DOHH2 (cell line): ENCODE results near the gene ZDHHC18.
"Not testable (repeated sequence)": the region's sequence is repeated elsewhere in the genome, so short reads cannot be mapped to it uniquely, and the experiment has no call there.

ENCODE experiments used
- H3F3A ChIP-seq: fragments of 200-600 bp; sonication (generic), shearing (Covaris generic); 2 replicates; pipeline ENCODE4 v1.6.0; 2016; ENCODE audit warnings: antibody characterized with exemption, mild to moderate bottlenecking; ENCODE audit not compliant: control insufficient read depth, insufficient read depth
- H3K27ac ChIP-seq: fragments of 200-600 bp; sonication (generic); 2 replicates; pipeline ENCODE4 v1.5.1; 2014; ENCODE audit warnings: low read depth, mild to moderate bottlenecking, low read length, moderate library complexity
- H3K27me3 ChIP-seq: fragments of 200-600 bp; sonication (generic); 2 replicates; pipeline ENCODE4 v1.6.1; 2014; ENCODE audit warnings: mild to moderate bottlenecking, low read length, mixed read lengths; ENCODE audit not compliant: control insufficient read depth
- H3K36me3 ChIP-seq: fragments of 200-600 bp; sonication (generic); 2 replicates; pipeline ENCODE4 v1.6.1; 2014; ENCODE audit warnings: mild to moderate bottlenecking, low read length, moderate library complexity, mixed read lengths; ENCODE audit not compliant: control insufficient read depth
- H3K4me1 ChIP-seq: fragments of 200-600 bp; sonication (generic); 2 replicates; pipeline ENCODE4 v1.6.1; 2014; ENCODE audit warnings: mild to moderate bottlenecking, low read length, mixed read lengths; ENCODE audit not compliant: control insufficient read depth
- H3K4me2 ChIP-seq: fragments of 200-600 bp; sonication (generic); 2 replicates; pipeline ENCODE4 v1.6.0; 2014; ENCODE audit warnings: mild to moderate bottlenecking, low read length, moderate library complexity
- H3K4me3 ChIP-seq: fragments of 200-600 bp; sonication (generic); 2 replicates; pipeline ENCODE4 v1.5.1; 2014; ENCODE audit warnings: mild to moderate bottlenecking, low read length, mixed read lengths
- H3K79me2 ChIP-seq: fragments of 200-600 bp; sonication (generic); 2 replicates; pipeline ENCODE4 v1.6.1; 2014; ENCODE audit warnings: mild to moderate bottlenecking, low read length, mixed read lengths; ENCODE audit not compliant: control insufficient read depth
- H3K9me2 ChIP-seq: fragments of 200-600 bp; sonication (generic); replicated peaks from 2 replicates; pipeline ENCODE4 v1.6.1; 2014; ENCODE audit warnings: mild to moderate bottlenecking, low read length, mixed read lengths; ENCODE audit not compliant: control insufficient read depth
- H3K9me3 ChIP-seq: fragments of 200-600 bp; sonication (generic); 2 replicates; pipeline ENCODE4 v1.6.1; 2014; ENCODE audit warnings: antibody characterized with exemption, low read length, mixed read lengths; ENCODE audit not compliant: control insufficient read depth, insufficient read depth
- H4K20me1 ChIP-seq: fragments of 200-600 bp; sonication (generic); 2 replicates; pipeline ENCODE4 v1.6.0; 2014; ENCODE audit warnings: low read depth, mild to moderate bottlenecking, antibody characterized with exemption, low read length, moderate library complexity; ENCODE audit not compliant: control insufficient read depth, insufficient read depth
- CTCF ChIP-seq: fragments of 200-600 bp; sonication (generic); IDR thresholded peaks from one replicate; pipeline ENCODE4 v1.5.1; 2014; ENCODE audit warnings: antibody characterized with exemption, mild to moderate bottlenecking, low read depth, low read length; ENCODE audit not compliant: poor library complexity, severe bottlenecking
- EZH2phosphoT487 ChIP-seq: fragments of 200-600 bp; sonication (generic); IDR thresholded peaks from 2 replicates; pipeline ENCODE4 v1.6.1; 2017; ENCODE audit warnings: borderline replicate concordance, mild to moderate bottlenecking, antibody characterized with exemption, low read length, moderate library complexity, mixed read lengths

Gene ZDHHC18

DNA sequence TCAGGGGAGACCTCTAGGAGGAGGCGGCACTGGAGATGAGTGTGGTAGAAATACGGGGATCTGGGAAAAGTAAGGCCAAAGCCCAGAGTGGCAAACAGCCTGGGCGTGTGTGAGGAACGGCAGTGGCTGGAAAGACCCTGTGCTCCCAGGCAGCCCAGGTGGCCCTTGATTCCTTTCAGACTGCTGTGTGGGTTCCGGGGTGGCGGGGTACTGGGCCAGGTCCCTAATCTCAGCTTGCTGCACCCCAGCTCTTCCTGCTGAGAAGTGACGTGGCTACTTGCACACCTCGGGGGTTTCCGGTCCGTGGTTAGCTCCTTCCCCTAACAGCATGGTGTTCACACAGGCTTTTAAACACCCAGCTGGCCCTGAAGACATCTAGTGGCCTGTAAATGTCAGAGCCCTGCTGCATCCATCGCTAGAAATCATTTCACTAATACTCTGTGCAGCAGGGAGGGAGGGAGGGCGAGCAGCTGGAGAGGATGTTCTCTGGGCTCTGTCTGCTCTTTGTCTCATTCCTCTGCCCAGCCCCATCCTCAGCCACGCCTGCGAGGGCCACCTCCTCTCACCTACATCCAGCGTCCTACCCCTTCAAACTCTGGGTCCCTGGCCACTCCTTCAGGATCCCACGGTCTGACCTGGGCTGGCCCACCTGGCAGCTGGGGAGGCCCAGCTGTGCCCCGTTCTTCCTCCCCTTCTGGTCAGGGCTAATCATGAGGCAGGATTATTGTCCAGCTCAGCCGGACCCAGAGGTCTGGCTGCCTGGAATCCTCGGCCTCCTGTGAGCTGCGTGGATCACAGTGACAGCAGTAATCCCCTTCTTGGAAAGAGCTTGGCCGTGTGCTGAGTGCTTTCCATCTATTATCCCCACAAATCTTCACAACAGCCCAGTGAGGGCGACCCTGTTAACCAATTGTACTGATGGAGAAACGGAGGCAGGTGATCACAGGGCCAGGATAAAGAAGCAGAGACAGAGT, 7.2 kb downstream of the ZDHHC18 start:
- Histone ChIP-seq H3K79me2 (peaks cover 26% of the 10 kb centered on the region), H3K9me2 (no peaks in the 10 kb centered on the region), H3K27me3 (no peaks in the 10 kb centered on the region), H3F3A (peaks cover 10% of the 10 kb centered on the region; the same call in 1 of the 2 replicates), H3K9me3 (no peaks in the 10 kb centered on the region), H3K4me2 (peak overlapping the region; percentile 62), H4K20me1 (no peaks in the 10 kb centered on the region), H3K27ac (peak overlapping the region; percentile 77), H3K4me1 (peaks cover 38% of the 10 kb centered on the region), H3K36me3 (peaks cover 58% of the 10 kb centered on the region), H3K4me3 (peak overlapping the region; percentile 58)
- TF ChIP-seq EZH2phosphoT487 (no peak), CTCF (peak; percentile 37)

GRCh38 chr1:26837665-26838064, 11.2 kb downstream of the ZDHHC18 start:
- Histone ChIP-seq H3K4me1 (peaks cover 28% of the 10 kb centered on the region), H3K36me3 (peaks cover 57% of the 10 kb centered on the region)
- H3K9me3 ChIP-seq, H3K27me3 ChIP-seq, H4K20me1 ChIP-seq, H3K4me3 ChIP-seq, H3K79me2 ChIP-seq, H3K4me2 ChIP-seq, H3F3A ChIP-seq, H3K9me2 ChIP-seq, H3K27ac ChIP-seq: not testable (repeated sequence)

GRCh38 chr1:26838474-26839338, 12.2 kb downstream of the ZDHHC18 start:
- no peak for TF ChIP-seq CTCF
- TF ChIP-seq EZH2phosphoT487, result no peak
- Histone ChIP-seq H3K4me3 (no peak overlapping the region), H3K4me2 (no peak overlapping the region), H3K9me2 (no peaks in the 10 kb centered on the region), H3K27ac (no peak overlapping the region), H3K9me3 (no peaks in the 10 kb centered on the region), H3K36me3 (peaks cover 51% of the 10 kb centered on the region), H3K79me2 (no peaks in the 10 kb centered on the region; the same call in 1 of the 2 replicates), H3K4me1 (peaks cover 18% of the 10 kb centered on the region), H3F3A (no peaks in the 10 kb centered on the region), H3K27me3 (no peaks in the 10 kb centered on the region), H4K20me1 (no peaks in the 10 kb centered on the region)
